Activated T-cell treated with anti-CD3 and anti-CD28 coated beads for 48 hours (primary cell): ENCODE data around the gene ASAH2B.

Experiments used
- DNase-seq: peaks from one replicate; pipeline ENCODE4 v3.0.0-alpha.2; 2020; ENCODE audit warnings: low read depth

ASAH2B gene

DNA sequence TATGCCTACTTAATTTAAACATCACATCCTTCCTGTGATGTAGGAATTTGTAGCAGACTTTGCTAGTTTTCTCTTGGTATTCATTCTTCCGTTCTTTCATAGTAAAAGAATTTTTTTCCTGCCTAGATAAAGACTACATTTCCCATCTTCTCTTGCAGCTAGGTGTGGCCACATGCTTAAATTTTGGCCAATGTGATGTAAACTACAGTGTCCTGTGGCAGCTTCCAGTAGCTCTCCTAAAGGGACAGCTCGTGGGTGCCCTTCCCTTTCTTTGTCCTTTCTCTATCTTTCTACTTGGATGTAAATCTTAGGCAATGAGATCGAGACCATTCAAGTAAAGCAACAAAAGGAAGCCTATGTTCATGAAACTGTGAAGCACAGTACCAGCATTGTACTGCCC is 58.6 kb downstream of the ASAH2B start:
- no peak for DNase-seq

- DNase-seq, result no peak
These were observed 59.9 kb downstream of the ASAH2B start for GRCh38 chr10:50799595-50799994.

DNA sequence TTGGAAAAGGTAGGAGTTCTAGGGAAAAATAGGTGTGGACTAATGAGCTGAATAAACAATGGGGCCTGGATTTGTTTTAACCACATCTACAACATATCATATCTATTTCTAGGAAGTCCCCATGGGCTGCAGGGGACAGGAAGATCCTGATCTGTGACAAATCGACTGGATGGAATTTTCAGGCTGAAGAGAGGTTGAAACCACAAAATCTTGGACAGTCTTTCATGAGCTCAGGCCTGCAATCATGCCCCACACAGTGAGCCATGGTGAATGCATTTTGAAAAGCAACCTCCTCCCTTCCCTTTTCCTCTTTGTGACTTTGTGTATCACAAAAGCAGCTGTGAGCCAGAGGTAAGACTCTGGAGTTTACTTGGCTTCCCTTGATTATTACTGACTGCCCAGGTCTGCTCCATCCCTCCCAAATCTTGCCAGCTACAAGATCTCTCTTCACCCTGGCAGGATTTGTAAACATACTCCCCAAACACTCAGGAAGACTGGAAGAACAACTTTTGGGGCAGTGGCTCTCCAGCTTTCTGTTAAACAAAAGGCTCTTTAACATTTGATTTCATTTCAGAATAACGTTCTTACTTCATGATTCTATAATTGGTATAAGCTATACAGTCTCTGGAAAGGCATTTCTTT is 66.4 kb downstream of the ASAH2B start:
- DNase-seq, result no peak

DNA sequence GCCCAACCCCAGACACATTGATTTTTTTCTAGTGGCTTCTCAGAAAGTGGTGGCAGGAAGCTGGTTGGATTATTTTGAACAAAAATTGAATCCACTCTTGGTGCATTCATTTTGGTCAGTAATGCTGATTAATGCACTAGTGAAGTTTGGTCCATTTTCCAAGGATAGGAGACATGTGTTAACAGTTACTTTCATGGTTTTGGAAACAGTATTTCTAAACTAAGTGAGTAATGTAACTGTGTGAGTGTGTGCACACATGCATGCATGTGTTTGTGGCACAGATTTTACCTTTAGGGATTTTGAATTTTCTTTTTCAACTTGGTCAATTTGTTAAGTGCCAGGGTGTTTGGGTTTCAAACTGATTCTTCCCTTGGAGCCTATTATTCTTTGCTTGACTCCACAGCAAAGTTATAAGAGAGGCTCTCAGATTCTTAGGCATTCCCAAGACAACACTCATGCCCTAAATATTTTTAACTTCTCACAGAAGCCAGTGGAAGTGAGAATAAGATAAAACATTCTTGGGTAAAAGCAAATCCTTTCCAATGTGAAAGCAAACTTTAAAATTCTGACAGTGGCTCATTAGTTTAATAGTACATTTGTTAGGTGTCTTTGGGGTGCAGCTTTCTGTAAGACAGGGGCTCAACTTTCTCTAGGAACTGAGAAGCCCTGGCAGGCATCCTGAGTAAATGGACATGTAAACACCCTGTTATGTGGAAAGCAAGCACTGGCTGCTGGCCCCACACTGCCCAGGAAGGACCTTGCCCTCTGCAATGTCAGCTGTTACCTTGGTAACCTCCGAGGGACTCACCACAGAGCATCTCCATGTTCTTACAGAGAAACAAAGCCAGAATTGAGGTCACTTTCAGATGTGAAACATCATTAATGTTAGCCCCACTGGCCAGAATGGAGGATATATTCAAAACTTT is 68.4 kb downstream of the ASAH2B start:
- DNase-seq, result no peak
